ENCODE measurements around the gene LILRA2. TPM values are rescaled to one million over a fixed set of nuclear protein-coding genes. Genes with fewer than 3 reads are reported as not detected.

Gene LILRA2
- total RNA-seq, 1 experiment from 2014 or later = not detected

DNA sequence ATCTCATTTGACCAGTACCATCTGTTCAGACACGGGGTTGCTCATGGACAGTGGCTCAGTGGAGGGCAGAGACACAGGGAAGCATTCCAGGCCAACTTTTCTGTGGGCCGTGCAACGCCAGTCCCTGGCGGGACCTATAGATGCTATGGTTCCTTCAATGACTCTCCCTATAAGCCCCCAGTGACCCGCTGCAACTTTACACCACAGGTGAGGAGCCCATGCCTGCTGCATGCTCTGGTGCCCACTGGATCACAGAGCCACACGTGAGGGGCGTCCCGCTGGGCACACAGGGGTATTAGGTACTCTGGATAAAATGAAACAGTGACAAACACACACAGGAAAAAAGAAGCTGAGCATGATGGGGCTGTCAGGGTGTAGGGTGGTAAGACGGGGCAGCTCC lies 36.6 kb upstream of the LILRA2 start:
- Histone ChIP-seq H3K9me2 (replicated peaks; ENCODE audit: insufficient read depth, low read length) (no peaks in the 10 kb centered on the region), H3K36me3 (ENCODE audit: insufficient read depth, low read length) (no peaks in the 10 kb centered on the region), H3K79me2 (ENCODE audit: low read length) (no peaks in the 10 kb centered on the region), H3K4me3 (ENCODE audit: low read length) (no peak overlapping the region), H3K27ac (ENCODE audit: low read length) (no peak overlapping the region), H3K9me3 (ENCODE audit: low read length) (no peaks in the 10 kb centered on the region), H3K9ac (ENCODE audit: low read length) (no peak overlapping the region), H2AFZ (ENCODE audit: low read length) (no peak overlapping the region), H4K20me1 (ENCODE audit: insufficient read depth, low read depth, low read length) (no peaks in the 10 kb centered on the region; the same call in 1 of the 2 replicates), H3K4me2 (ENCODE audit: low read depth, low read length, poor library complexity, severe bottlenecking) (no peak overlapping the region), H3K4me1 (ENCODE audit: low read length) (no peaks in the 10 kb centered on the region), H3K27me3 (ENCODE audit: low read length) (0 out of 2 replicates have a peak, but pooled peaks cover 2% of the 10 kb centered on the region)
- no peak for DNase-seq

DNA sequence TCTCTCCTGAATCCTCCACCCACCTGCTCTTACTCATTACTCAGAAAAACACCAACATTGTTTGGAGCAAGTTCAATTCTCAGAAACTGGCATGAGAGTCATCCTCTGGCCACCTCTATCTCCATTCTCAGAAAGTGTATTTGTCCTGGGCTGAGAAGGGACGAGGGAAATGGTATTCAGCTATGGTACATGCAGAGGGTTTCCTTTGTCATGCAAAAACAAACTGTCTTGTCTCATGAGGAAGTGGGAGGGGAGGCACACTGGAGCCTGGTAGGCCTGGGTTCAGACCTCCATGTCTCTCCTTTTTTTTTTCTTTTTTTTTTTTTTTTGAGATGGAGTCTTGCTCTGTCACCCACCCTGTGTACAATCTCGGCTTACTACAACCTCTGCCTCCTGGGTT lies 31.9 kb upstream of the LILRA2 start:
- H3K4me1 ChIP-seq (ENCODE audit: low read length) = no peaks in the 10 kb centered on the region
- DNase-seq = no peak

DNA sequence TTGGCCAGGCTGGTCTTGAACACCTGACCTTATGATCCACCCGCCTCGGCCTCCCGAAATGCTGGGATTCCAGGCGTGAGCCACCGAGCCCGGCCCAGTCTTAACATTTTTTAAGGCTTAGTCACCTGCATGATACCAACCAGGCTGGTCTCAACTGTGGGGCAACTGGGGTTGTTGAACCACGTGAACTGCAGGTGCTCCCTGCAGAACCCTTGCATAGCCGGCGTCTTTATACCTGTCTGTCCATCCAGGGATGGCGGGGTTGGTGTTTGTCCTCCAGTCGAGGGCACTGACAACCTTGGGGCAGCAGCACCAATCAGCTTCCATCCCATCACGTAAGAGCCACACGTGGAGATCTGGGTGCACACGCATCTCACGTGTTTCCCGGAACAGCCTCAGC lies 24.8 kb upstream of the LILRA2 start:
- no peak overlapping the region for H2AFZ ChIP-seq (ENCODE audit: low read length)
- H3K4me1 ChIP-seq (ENCODE audit: low read length) = peaks cover 12% of the 10 kb centered on the region
- H3K4me2 ChIP-seq (ENCODE audit: low read depth, low read length, poor library complexity, severe bottlenecking) = no peak overlapping the region
- H4K20me1 ChIP-seq (ENCODE audit: insufficient read depth, low read depth, low read length) = no peaks in the 10 kb centered on the region
- H3K27me3 ChIP-seq (ENCODE audit: low read length) = no peaks in the 10 kb centered on the region
- no peak for DNase-seq
- H3K27ac ChIP-seq (ENCODE audit: low read length) = no peak overlapping the region
- H3K79me2 ChIP-seq (ENCODE audit: low read length) = no peaks in the 10 kb centered on the region
- H3K9me2 ChIP-seq (replicated peaks; ENCODE audit: insufficient read depth, low read length) = no peaks in the 10 kb centered on the region
- H3K4me3 ChIP-seq (ENCODE audit: low read length) = no peak overlapping the region
- H3K9ac ChIP-seq (ENCODE audit: low read length) = no peak overlapping the region
- no peaks in the 10 kb centered on the region for H3K36me3 ChIP-seq (ENCODE audit: insufficient read depth, low read length)
- no peaks in the 10 kb centered on the region for H3K9me3 ChIP-seq (ENCODE audit: low read length)

More for the DNA sequence above, 31.9 kb upstream of the LILRA2 start:
- Histone ChIP-seq H3K9me2 (replicated peaks; ENCODE audit: insufficient read depth, low read length) (no peaks in the 10 kb centered on the region), H3K27me3 (ENCODE audit: low read length) (0 out of 2 replicates have a peak, but pooled peaks cover 2% of the 10 kb centered on the region), H3K9ac (ENCODE audit: low read length) (no peak overlapping the region), H3K79me2 (ENCODE audit: low read length) (no peaks in the 10 kb centered on the region), H3K4me2 (ENCODE audit: low read depth, low read length, poor library complexity, severe bottlenecking) (no peak overlapping the region), H3K36me3 (ENCODE audit: insufficient read depth, low read length) (no peaks in the 10 kb centered on the region), H2AFZ (ENCODE audit: low read length) (no peak overlapping the region), H3K4me3 (ENCODE audit: low read length) (no peak overlapping the region), H4K20me1 (ENCODE audit: insufficient read depth, low read depth, low read length) (no peaks in the 10 kb centered on the region), H3K9me3 (ENCODE audit: low read length) (no peaks in the 10 kb centered on the region), H3K27ac (ENCODE audit: low read length) (no peak overlapping the region)

DNA sequence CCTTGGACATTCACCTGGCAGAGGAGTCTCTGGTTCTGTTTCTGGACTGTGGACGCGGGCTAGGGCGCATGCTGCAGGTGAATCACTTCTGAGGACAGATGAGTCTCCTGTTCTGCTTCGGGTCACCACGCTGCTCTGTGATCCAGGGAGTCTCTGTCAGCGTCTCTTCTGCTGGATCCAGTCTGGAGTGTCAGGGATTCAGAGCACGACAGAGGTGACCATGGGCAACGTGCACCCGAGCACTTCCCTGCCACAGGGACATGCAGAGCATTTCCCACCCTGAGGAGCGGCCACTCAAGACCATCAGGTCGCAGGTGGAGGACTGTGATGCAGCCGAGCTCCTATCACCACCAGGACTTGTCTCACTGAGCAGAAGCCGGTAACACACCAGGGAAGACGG lies 24.4 kb upstream of the LILRA2 start:
- H4K20me1 ChIP-seq (ENCODE audit: insufficient read depth, low read depth, low read length) = no peaks in the 10 kb centered on the region
- no peak overlapping the region for H3K27ac ChIP-seq (ENCODE audit: low read length)
- peaks cover 12% of the 10 kb centered on the region for H3K4me1 ChIP-seq (ENCODE audit: low read length)
- H3K36me3 ChIP-seq (ENCODE audit: insufficient read depth, low read length) = no peaks in the 10 kb centered on the region
- H3K79me2 ChIP-seq (ENCODE audit: low read length) = no peaks in the 10 kb centered on the region
- no peaks in the 10 kb centered on the region for H3K9me3 ChIP-seq (ENCODE audit: low read length)
- no peaks in the 10 kb centered on the region for H3K27me3 ChIP-seq (ENCODE audit: low read length)
- no peak overlapping the region for H3K4me3 ChIP-seq (ENCODE audit: low read length)
- no peak overlapping the region for H3K4me2 ChIP-seq (ENCODE audit: low read depth, low read length, poor library complexity, severe bottlenecking)
- DNase-seq = no peak
- H3K9ac ChIP-seq (ENCODE audit: low read length) = no peak overlapping the region
- no peak overlapping the region for H2AFZ ChIP-seq (ENCODE audit: low read length)
- H3K9me2 ChIP-seq (replicated peaks; ENCODE audit: insufficient read depth, low read length) = no peaks in the 10 kb centered on the region

DNA sequence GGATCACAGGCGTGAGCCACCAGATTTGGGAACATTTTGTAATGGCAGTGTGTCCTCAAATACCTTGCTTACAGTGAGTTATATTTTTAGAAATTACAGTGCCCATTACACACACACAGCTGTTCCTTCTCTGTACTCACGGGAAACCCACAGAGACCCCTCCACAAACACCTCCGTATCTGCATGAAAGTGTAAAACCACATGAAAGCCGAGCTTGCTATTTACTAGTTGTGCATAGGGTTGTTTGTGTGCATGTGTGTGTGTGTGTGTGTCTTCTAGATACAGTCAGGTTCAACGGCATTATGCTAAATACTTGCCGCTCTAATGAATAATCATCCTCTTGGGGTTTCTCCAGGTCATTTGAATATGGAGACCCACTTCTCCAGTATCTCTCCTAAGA lies 22.3 kb upstream of the LILRA2 start:
- H3K36me3 ChIP-seq (ENCODE audit: insufficient read depth, low read length) = no peaks in the 10 kb centered on the region
- no peaks in the 10 kb centered on the region for H3K79me2 ChIP-seq (ENCODE audit: low read length)
- no peak for DNase-seq
- H3K9me2 ChIP-seq (replicated peaks; ENCODE audit: insufficient read depth, low read length) = no peaks in the 10 kb centered on the region
- H3K4me3 ChIP-seq (ENCODE audit: low read length) = no peak overlapping the region
- H3K4me2 ChIP-seq (ENCODE audit: low read depth, low read length, poor library complexity, severe bottlenecking) = peak overlapping the region; percentile 25
- H2AFZ ChIP-seq (ENCODE audit: low read length) = no peak overlapping the region
- H3K27me3 ChIP-seq (ENCODE audit: low read length) = no peaks in the 10 kb centered on the region
- H3K4me1 ChIP-seq (ENCODE audit: low read length) = peaks cover 12% of the 10 kb centered on the region
- no peaks in the 10 kb centered on the region for H4K20me1 ChIP-seq (ENCODE audit: insufficient read depth, low read depth, low read length)
- no peak overlapping the region for H3K9ac ChIP-seq (ENCODE audit: low read length)
- no peak overlapping the region for H3K27ac ChIP-seq (ENCODE audit: low read length)
- no peaks in the 10 kb centered on the region for H3K9me3 ChIP-seq (ENCODE audit: low read length)

DNA sequence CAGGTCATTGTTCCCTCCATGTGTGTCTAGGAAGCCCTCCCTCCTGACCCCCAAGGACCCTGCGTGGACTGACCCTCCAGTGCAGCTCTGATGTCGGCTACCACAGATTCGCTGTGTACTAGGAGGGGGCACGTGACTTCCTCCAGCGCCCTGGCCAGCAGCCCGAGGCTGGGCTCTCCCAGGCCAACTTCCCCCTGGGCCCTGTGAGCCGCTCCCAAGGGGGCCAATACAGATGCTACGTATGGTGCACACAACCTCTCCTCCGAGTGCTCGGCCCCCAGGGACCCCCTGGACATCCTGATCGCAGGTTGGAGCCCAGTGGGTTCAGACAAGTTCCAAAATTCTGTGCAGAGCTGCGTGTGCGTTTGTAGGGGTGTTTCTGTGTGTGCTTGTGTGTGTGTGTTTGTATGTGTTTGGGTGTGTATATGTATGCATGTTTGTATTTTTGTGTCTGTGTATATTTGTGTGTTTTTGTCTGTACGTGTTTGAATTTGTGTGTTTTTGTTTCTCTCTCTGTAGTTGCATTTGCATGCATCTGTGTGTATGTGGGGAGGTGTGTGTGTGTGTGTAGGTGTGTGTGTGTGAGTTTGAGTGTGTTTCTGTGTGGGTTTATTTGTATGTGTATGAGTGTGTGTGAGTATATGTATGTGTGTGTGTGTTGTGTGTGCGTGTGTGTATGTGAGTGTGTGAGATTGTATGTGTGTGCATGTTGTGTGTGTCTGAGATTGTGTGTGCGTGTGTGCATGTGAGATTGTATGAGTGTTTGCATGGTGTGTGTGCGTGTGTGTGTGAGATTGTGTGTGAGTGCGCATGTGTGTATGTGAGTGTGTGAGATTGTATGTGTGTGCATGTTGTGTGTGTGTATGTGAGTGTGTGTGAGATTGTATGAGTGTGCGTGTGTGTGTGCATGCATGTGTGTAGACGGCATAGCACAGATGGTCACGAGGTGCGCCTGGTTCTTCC lies 21.4 kb upstream of the LILRA2 start:
- Histone ChIP-seq H3K27me3 (ENCODE audit: low read length) (no peaks in the 10 kb centered on the region), H3K4me3 (ENCODE audit: low read length) (no peak overlapping the region), H3K9me2 (replicated peaks; ENCODE audit: insufficient read depth, low read length) (no peaks in the 10 kb centered on the region), H3K79me2 (ENCODE audit: low read length) (no peaks in the 10 kb centered on the region), H3K27ac (ENCODE audit: low read length) (no peak overlapping the region), H3K9ac (ENCODE audit: low read length) (no peak overlapping the region), H4K20me1 (ENCODE audit: insufficient read depth, low read depth, low read length) (no peaks in the 10 kb centered on the region), H2AFZ (ENCODE audit: low read length) (no peak overlapping the region), H3K4me1 (ENCODE audit: low read length) (peaks cover 12% of the 10 kb centered on the region), H3K9me3 (ENCODE audit: low read length) (no peaks in the 10 kb centered on the region), H3K4me2 (ENCODE audit: low read depth, low read length, poor library complexity, severe bottlenecking) (peak overlapping the region; percentile 25), H3K36me3 (ENCODE audit: insufficient read depth, low read length) (no peaks in the 10 kb centered on the region)
- no peak for DNase-seq

DNA sequence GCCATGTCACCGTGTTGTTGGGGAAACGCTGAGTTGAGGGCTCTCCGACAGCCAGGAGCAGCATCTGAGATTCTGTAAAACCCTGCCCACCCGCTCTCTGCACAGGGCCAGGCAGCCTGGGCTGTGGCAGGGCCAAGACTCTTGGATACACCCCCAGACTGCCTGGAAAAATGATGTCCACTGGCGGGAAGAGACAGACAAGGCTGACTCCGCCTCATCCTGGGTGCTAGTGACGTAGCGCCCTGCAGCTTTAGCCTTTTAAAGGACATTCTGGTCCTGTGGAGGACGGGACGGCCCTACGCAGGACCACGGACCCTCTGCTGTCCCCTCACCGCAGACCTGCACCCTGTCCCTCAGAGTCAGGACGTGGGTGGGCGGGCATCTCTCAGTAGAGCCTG lies 20.7 kb upstream of the LILRA2 start:
- peaks cover 12% of the 10 kb centered on the region for H3K4me1 ChIP-seq (ENCODE audit: low read length)

DNA sequence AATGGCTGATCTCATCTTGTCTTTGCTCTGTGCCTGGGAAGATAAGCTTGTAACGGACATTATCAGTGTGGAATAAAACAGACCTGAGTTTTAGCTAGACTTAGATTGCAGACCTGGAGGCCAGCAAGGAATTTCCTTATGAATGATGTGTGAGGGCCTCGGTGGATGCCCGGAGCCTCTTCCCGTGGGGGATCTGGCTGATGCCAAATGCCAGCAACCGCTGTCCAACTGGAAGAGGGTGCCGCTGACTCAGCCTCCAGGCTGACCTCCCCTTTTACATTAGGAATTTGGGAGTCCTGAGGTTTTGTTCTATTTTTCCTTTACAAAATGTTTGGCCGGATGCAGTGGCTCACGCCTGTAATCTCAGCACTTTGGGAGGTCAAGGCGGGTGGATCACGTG lies 19.6 kb upstream of the LILRA2 start:
- Histone ChIP-seq H3K27ac (ENCODE audit: low read length) (no peak overlapping the region), H3K9me2 (replicated peaks; ENCODE audit: insufficient read depth, low read length) (no peaks in the 10 kb centered on the region), H3K9ac (ENCODE audit: low read length) (no peak overlapping the region), H3K4me3 (ENCODE audit: low read length) (no peak overlapping the region), H3K27me3 (ENCODE audit: low read length) (no peaks in the 10 kb centered on the region), H3K4me2 (ENCODE audit: low read depth, low read length, poor library complexity, severe bottlenecking) (no peak overlapping the region), H3K79me2 (ENCODE audit: low read length) (no peaks in the 10 kb centered on the region), H2AFZ (ENCODE audit: low read length) (no peak overlapping the region), H3K4me1 (ENCODE audit: low read length) (peaks cover 12% of the 10 kb centered on the region), H3K9me3 (ENCODE audit: low read length) (no peaks in the 10 kb centered on the region), H4K20me1 (ENCODE audit: insufficient read depth, low read depth, low read length) (no peaks in the 10 kb centered on the region), H3K36me3 (ENCODE audit: insufficient read depth, low read length) (no peaks in the 10 kb centered on the region)
- no peak for DNase-seq

More for the DNA sequence above, 20.7 kb upstream of the LILRA2 start:
- H4K20me1 ChIP-seq (ENCODE audit: insufficient read depth, low read depth, low read length) = no peaks in the 10 kb centered on the region
- H3K4me2 ChIP-seq (ENCODE audit: low read depth, low read length, poor library complexity, severe bottlenecking) = no peak overlapping the region
- H3K27me3 ChIP-seq (ENCODE audit: low read length) = no peaks in the 10 kb centered on the region
- no peaks in the 10 kb centered on the region for H3K79me2 ChIP-seq (ENCODE audit: low read length)
- H3K9me3 ChIP-seq (ENCODE audit: low read length) = no peaks in the 10 kb centered on the region
- H2AFZ ChIP-seq (ENCODE audit: low read length) = no peak overlapping the region
- no peak for DNase-seq
- no peaks in the 10 kb centered on the region for H3K9me2 ChIP-seq (replicated peaks; ENCODE audit: insufficient read depth, low read length)
- H3K4me3 ChIP-seq (ENCODE audit: low read length) = no peak overlapping the region
- no peaks in the 10 kb centered on the region for H3K36me3 ChIP-seq (ENCODE audit: insufficient read depth, low read length)
- H3K27ac ChIP-seq (ENCODE audit: low read length) = no peak overlapping the region
- no peak overlapping the region for H3K9ac ChIP-seq (ENCODE audit: low read length)
